Measurements from ENCODE around the gene ACVR2A.

DNA sequence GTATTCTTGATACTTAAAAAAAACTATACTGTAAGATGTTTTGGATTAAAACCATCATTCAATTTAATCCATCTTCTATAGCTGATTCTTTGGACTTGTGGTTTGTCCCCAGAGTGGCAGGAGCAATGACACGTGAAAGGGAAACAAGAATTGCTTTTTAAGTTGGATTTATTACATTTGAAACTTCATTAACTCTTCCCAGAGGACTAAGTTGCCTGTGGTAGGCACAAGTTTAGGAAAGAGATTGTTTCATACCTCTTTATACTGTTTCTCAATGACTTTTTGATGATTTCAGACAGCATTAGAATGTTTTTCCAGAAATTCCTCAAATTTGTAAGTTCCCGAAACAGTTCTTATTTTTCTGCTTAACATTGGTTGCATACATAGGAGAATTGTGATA, 41.3 kb downstream of the ACVR2A start:
- TF ChIP-seq, protein P1, sequence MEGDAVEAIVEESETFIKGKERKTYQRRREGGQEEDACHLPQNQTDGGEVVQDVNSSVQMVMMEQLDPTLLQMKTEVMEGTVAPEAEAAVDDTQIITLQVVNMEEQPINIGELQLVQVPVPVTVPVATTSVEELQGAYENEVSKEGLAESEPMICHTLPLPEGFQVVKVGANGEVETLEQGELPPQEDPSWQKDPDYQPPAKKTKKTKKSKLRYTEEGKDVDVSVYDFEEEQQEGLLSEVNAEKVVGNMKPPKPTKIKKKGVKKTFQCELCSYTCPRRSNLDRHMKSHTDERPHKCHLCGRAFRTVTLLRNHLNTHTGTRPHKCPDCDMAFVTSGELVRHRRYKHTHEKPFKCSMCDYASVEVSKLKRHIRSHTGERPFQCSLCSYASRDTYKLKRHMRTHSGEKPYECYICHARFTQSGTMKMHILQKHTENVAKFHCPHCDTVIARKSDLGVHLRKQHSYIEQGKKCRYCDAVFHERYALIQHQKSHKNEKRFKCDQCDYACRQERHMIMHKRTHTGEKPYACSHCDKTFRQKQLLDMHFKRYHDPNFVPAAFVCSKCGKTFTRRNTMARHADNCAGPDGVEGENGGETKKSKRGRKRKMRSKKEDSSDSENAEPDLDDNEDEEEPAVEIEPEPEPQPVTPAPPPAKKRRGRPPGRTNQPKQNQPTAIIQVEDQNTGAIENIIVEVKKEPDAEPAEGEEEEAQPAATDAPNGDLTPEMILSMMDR (IDR thresholded peaks at IDR 0.05) = no peak
- no peak for TF ChIP-seq POLR2A (IDR thresholded peaks at IDR 0.05)
